ENCODE results near the gene ATG16L2.
"Not testable (repeated sequence)": the region's sequence is repeated elsewhere in the genome, so short reads cannot be mapped to it uniquely, and the experiment has no call there.

ATG16L2 gene

DNA sequence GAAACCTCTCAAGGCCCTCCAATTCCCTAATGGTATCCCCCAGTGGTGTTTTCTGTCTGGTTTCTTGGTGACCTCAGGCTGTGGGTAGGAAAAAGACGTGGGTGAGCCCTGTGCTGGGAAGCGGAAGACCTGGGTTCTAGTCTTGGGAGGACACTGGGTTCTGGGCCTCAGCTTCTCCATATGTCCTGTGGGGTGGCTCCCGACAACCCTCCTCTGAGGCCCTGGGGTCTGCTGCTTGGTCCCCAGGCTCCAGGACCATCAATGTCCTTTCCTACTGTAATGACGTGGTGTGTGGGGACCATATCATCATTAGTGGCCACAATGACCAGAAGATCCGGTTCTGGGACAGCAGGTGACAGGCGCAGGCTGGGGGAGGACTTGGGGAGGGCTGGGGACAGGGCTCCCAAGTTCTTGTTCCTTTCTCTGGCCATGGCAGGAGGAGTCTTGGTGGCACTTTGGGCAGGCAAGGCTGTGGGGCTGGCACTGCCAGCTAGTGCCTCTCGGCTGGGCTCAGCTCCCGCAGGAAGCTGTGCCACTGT, 12.8 kb downstream of the ATG16L2 start:
- TF ChIP-seq, protein P1, sequence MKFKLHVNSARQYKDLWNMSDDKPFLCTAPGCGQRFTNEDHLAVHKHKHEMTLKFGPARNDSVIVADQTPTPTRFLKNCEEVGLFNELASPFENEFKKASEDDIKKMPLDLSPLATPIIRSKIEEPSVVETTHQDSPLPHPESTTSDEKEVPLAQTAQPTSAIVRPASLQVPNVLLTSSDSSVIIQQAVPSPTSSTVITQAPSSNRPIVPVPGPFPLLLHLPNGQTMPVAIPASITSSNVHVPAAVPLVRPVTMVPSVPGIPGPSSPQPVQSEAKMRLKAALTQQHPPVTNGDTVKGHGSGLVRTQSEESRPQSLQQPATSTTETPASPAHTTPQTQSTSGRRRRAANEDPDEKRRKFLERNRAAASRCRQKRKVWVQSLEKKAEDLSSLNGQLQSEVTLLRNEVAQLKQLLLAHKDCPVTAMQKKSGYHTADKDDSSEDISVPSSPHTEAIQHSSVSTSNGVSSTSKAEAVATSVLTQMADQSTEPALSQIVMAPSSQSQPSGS (tag by site-specific recombination; IDR thresholded peaks at IDR 0.05; ENCODE audit: low read depth) = no peak
- TF ChIP-seq ZFP3 (tag by site-specific recombination; IDR thresholded peaks at IDR 0.05; ENCODE audit: low read depth) (no peak), ZNF521 (tag by site-specific recombination; IDR thresholded peaks at IDR 0.05) (no peak), YY1 (tag by site-specific recombination; IDR thresholded peaks at IDR 0.05) (no peak), KLF8 (tag by site-specific recombination; IDR thresholded peaks at IDR 0.05) (no peak), SCRT2 (tag by site-specific recombination; IDR thresholded peaks at IDR 0.05) (no peak), ZNF571 (tag by site-specific recombination; IDR thresholded peaks at IDR 0.05) (no peak), ZNF169 (tag by site-specific recombination; IDR thresholded peaks at IDR 0.05) (no peak), IKZF3 (tag by site-specific recombination; IDR thresholded peaks at IDR 0.05) (no peak), BCL11A (tag by site-specific recombination; IDR thresholded peaks at IDR 0.05; ENCODE audit: low read depth) (no peak), SP2 (tag by site-specific recombination; IDR thresholded peaks at IDR 0.05) (no peak), BCL11B (tag by site-specific recombination; IDR thresholded peaks at IDR 0.05; ENCODE audit: low read depth) (no peak)

DNA sequence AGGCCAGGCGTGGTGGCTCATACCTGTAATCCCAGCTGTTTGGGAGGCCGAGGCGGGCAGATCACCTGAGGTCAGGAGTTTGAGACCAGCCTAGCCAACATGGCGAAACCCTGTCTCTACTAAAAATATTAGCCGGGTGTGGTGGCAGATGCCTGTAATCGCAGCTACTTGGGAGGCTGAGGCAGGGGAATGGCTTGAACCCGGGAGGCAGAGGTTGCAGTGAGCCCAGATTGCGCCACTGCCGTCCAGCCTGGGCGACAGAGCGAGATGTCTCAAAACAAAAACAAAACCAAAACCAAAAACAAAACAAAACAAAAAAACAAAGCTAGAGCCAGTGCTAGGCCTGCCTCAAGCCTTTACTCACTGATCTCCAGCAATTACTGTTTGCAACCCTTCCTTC, 13.4 kb downstream of the ATG16L2 start:
- H3K36me3 ChIP-seq (ENCODE audit: control insufficient read depth in 2 of 2, insufficient read depth in 1 of 2, low read length in 2 of 2); H3K4me3 ChIP-seq (ENCODE audit: low read depth, low read length); H3K9me3 ChIP-seq (ENCODE audit: control insufficient read depth, insufficient read depth, low read depth, low read length); POLR2A ChIA-PET; H3K4me1 ChIP-seq (ENCODE audit: control insufficient read depth, insufficient read depth, low read length); H3K27ac ChIP-seq (ENCODE audit: extremely low read depth, low read depth, low read length): not testable (repeated sequence)
- CTCF ChIA-PET = interaction anchor here (0.6 to 6.2 kb wide), 4 partner anchors 12 to 351 kb away, joined by 3 to 50 read pairs (median 6); no protein-coding TSS in a partner anchor

More for the DNA sequence above, 12.8 kb downstream of the ATG16L2 start:
- Histone ChIP-seq H3K36me3 (ENCODE audit: control insufficient read depth in 2 of 2, insufficient read depth in 1 of 2, low read length in 2 of 2) (no peaks in the 10 kb centered on the region), H3K4me3 (ENCODE audit: low read depth, low read length) (no peak overlapping the region), H3K27ac (ENCODE audit: extremely low read depth, low read depth, low read length) (no peak overlapping the region), H3K9me3 (ENCODE audit: control insufficient read depth, insufficient read depth, low read depth, low read length) (no peaks in the 10 kb centered on the region), H3K4me1 (ENCODE audit: control insufficient read depth, insufficient read depth, low read length) (no peaks in the 10 kb centered on the region)
- ChIA-PET POLR2A (no interaction called here), CTCF (interaction anchor here (0.6 to 6.2 kb wide), 4 partner anchors 11 to 351 kb away, joined by 3 to 50 read pairs (median 6); no protein-coding TSS in a partner anchor)

DNA sequence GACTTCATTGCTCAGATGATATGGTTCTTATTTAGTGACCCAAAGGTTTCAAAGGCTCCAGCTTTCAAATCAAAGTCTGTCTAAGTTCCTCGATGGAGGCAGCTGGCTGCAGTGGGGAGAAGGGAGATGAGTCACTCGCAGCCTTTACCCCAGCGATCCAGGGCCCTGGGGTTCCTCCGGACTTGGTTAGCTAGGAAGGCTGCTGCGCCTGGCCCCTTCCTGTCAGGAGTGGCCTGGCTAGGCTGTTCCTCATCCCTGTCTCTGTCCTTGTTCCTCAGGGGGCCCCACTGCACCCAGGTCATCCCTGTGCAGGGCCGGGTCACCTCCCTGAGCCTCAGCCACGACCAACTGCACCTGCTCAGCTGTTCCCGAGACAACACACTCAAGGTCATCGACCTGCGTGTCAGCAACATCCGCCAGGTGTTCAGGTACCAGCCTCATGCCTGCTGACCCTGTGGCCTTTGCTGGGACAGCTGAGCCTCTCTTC, 13.9 kb downstream of the ATG16L2 start:
- no peak overlapping the region for H3K4me3 ChIP-seq (ENCODE audit: low read depth, low read length)
- TF ChIP-seq ZNF48 (tag by site-specific recombination; IDR thresholded peaks at IDR 0.05) (no peak), ZNF555 (tag by site-specific recombination; conservative IDR thresholded peaks at IDR 0.05) (no peak), ZNF23 (tag by site-specific recombination; IDR thresholded peaks at IDR 0.05; ENCODE audit: borderline replicate concordance) (no peak), ZNF112 (tag by site-specific recombination; IDR thresholded peaks at IDR 0.05) (no peak), SALL2 (tag by site-specific recombination; IDR thresholded peaks at IDR 0.05; ENCODE audit: borderline replicate concordance) (no peak), ZNF514 (tag by site-specific recombination; IDR thresholded peaks at IDR 0.05) (no peak), ZNF426 (tag by site-specific recombination; IDR thresholded peaks at IDR 0.05) (no peak), ZNF623 (tag by site-specific recombination; IDR thresholded peaks at IDR 0.05) (no peak), SCRT2 (tag by site-specific recombination; IDR thresholded peaks at IDR 0.05) (no peak)
- TF ChIP-seq, protein P2, sequence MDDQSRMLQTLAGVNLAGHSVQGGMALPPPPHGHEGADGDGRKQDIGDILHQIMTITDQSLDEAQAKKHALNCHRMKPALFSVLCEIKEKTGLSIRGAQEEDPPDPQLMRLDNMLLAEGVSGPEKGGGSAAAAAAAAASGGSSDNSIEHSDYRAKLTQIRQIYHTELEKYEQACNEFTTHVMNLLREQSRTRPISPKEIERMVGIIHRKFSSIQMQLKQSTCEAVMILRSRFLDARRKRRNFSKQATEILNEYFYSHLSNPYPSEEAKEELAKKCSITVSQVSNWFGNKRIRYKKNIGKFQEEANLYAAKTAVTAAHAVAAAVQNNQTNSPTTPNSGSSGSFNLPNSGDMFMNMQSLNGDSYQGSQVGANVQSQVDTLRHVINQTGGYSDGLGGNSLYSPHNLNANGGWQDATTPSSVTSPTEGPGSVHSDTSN (CRISPR knock-in tag; IDR thresholded peaks at IDR 0.05) = no peak
- no peaks in the 10 kb centered on the region for H3K4me1 ChIP-seq (ENCODE audit: control insufficient read depth, insufficient read depth, low read length)
- H3K9me3 ChIP-seq (ENCODE audit: control insufficient read depth, insufficient read depth, low read depth, low read length) = no peaks in the 10 kb centered on the region
- ChIA-PET CTCF (interaction anchor here (0.6 to 6.2 kb wide), 3 partner anchors 40 to 350 kb away, joined by 3 to 50 read pairs (median 7); no protein-coding TSS in a partner anchor), POLR2A (no interaction called here)
- H3K27ac ChIP-seq (ENCODE audit: extremely low read depth, low read depth, low read length) = no peak overlapping the region
- peaks cover 0 to 1% of the 10 kb centered on the region in 2 experiments; a peak in 1 of 3 replicates for H3K36me3 ChIP-seq (ENCODE audit: control insufficient read depth in 2 of 2, insufficient read depth in 1 of 2, low read length in 2 of 2)

All from HEK293 (cell line).